Daoy (cell line): Measurements from ENCODE around the gene TIMP2. TPM values are rescaled to one million over a fixed set of nuclear protein-coding genes. Genes with fewer than 3 reads are reported as not detected.

Source experiments
- DNase-seq: peaks from one replicate; pipeline ENCODE4 v3.0.0-alpha.2; 2015; ENCODE audit warnings: low read depth
- total RNA-seq: library from RNA; depleted of rRNA; stranded (reverse); fragments of >200 nt; shearing (Covaris generic); gene quantifications from 2 replicates; pipeline ENCODE4 v1.2.3, GENCODE V29; 2014; rRNA removed

The TIMP2 gene
- total RNA-seq, 1 experiment from 2014 or later: 53.1 TPM

DNA sequence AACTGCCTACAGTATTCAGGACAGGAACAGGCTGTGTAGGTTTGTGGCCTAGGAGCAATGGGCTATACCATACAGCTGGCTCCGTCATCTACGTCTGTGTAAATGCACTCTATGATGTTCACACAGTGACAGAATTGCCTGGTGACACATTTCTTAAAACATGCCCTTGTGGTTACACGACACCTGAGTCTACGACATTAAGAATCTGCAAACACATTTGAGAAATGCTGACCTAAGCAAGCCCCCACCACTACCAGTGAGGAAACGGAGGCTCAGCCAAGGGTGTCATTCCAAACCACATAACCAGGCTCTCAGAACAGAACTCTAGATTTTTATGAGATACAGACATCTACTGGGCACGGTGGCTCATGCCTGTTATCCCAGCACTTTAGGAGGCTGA lies 108.1 kb downstream of the TIMP2 start:
- DNase-seq: no peak

DNA sequence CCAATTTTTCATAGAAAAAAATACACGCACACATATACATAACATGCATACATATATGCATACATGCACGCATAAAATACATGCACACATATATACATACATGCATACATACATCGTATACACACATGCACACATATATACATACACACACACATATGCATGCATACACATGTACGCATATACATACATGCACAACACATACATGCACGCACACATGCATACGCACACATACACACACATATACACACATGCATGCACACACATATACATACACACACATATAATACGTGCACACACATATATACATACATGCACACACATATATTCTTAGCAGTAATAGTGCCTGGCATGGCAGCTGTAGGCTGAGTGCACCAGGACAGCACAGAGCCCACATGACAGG lies 109.5 kb downstream of the TIMP2 start:
- no peak for DNase-seq

DNA sequence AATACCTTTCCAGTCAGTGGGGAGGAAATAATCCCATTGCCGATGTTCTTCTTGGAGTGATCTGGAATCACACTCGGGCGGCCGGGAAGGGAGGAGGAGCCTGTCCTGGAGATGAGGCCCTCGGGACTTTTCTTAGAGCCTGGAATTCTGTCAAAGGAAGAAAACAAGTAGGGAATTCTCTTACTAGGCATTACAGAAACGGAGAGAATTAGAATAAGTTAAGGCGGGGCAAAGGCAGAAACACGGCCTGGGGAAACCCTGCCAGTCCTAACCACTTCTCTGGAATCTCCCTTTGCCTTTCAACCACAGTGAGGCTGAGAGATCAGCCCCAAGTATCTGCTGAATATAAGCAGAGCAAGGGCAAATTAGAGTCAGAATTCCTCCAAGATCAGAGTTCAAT lies 112.3 kb downstream of the TIMP2 start:
- no peak for DNase-seq

DNA sequence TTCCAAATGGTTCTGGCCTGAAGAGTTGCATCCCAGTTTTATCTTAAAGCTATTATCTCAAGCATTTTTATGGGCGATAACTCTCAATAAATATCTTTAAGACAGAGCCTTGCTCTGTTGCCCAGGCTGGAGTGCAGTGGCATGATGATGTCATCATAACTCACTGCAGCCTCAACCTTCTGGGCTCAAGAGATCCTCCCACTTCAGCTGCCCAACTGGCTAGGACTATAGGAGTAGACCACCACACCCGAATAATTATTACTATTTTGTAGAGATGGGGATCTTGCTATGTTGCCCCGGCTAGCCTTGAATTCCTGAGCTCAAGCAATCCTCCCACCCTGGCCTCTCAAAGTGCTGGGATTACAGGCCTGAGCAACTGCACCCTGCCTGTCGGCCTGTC lies 117.0 kb downstream of the TIMP2 start:
- no peak for DNase-seq

DNA sequence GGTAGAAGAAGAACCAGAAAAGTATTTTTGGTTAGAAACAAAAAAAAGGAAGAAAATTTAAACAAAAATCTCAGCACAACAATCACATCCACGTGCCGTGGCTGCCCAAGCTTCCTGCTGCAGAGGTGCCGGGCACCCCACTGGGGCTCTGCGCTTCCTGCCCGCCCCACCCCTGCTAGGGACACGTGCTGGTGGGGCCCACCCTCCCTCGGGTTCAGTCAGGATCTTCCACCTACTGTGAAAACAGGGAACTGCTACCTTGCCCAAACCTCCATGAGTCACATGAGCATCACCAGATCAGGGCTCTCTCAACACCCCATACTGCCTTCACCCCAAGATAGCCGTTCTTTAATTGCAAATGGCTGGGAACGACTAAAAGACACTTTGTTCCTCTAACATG lies 118.7 kb downstream of the TIMP2 start:
- DNase-seq: no peak

DNA sequence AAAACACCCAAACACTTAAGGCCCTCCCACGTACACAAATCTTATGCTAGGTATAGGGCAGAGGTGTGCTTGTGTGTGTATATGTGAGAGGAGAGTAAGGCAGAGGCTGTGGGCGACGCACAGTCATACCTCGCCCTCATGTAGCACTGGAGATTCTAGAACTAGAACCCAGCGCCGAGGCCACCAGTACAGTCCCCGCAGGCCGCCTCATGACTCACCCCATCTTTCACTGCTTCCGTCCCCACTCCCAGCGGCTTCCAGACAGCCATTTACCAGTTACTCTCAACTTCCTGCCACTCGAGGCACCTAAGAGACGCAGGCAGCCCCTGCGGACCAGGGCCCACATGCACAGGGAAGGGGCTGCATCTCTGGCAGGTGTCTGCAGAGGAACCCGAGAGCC lies 119.9 kb downstream of the TIMP2 start:
- no peak for DNase-seq

DNA sequence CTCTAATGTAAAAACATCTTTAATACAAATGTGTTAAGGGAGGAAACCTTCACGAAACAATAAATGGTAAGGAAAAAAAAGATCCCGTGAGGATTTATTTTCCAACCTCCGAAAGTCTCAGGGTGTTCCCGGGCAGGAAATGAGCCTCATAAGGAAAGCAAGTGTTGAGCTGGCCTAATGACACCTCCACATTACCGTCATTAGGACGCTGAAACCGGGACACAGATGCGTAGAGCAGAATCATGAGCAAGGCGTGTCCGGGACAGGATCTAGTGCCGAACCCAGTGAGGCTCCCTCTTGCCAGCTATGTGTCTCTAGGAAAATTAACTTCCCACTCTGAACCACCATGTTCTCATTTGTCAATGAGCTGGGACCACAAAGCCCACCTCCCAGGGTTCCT lies 120.4 kb downstream of the TIMP2 start:
- no peak for DNase-seq

DNA sequence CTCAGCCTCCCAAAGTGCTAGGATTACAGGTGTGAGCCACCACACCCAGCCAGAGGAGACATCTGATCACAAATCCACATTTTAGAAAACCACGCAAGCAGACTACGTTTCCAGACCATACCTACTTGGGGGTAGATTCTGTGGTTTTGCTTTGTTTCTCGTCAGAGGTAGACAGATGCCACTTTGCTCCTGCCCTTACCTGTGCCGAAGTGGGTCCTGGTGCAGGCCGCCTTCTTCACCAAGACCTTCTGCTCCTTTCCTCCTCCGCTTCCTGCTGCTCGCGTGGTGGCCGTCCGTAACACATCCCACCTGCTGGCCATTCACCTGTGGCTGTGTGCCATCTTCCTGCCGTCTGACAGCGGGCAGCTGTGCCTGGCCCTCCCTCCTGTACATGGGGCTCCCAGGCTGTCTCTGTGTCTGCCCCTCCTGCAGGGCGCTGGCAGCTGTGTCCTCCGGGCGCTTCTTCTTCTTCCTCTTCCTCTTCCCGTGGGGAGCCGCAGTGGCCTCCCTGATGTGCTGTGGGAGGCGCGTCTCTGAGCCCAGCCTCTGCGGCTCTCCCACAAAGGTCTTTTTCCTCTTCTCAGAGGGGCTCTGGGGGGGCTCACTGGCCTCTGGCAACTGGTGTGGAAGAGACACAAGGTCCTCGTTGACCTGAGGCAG lies 121.9 kb downstream of the TIMP2 start:
- no peak for DNase-seq

Other genes starting within 250 kb of the TIMP2 start
- gene CYTH1, start 143.1 kb downstream of the TIMP2 start, total RNA-seq: 85.9 and 91.4 TPM in 2 replicates
- gene USP36, start 84.6 kb downstream of the TIMP2 start, total RNA-seq: 11.4 and 21.3 TPM in 2 replicates
- gene CEP295NL, start 22.2 kb downstream of the TIMP2 start, total RNA-seq: 1.0 TPM in 1 of 2 replicates, not detected in the other
- gene LGALS3BP, start 54.5 kb upstream of the TIMP2 start, total RNA-seq: 288 and 314 TPM in 2 replicates
- gene CANT1, start 84.4 kb upstream of the TIMP2 start, total RNA-seq: 62.9 and 81.9 TPM in 2 replicates
- 33.0 and 42.5 TPM in 2 replicates for gene C1QTNF1, start 98.8 kb upstream of the TIMP2 start, total RNA-seq
- 6.3 and 7.7 TPM in 2 replicates for gene ENGASE, start 149.4 kb upstream of the TIMP2 start, total RNA-seq